ENCODE data around the gene CELSR1. TPM values are rescaled to one million over a fixed set of nuclear protein-coding genes. Genes with fewer than 3 reads are reported as not detected.
"Not testable (repeated sequence)": the region's sequence is repeated elsewhere in the genome, so short reads cannot be mapped to it uniquely, and the experiment has no call there.

The CELSR1 gene
- polyA plus RNA-seq, 1 experiment: 0.14 TPM

GRCh38 chr22:46507451-46508425 is 29.7 kb downstream of the CELSR1 start:
- ChIA-PET CTCF (interaction anchor here (0.7 kb wide), 1 partner anchor 13 kb away, joined by 3 read pairs; no protein-coding TSS in a partner anchor), POLR2A (no interaction called here)

DNA sequence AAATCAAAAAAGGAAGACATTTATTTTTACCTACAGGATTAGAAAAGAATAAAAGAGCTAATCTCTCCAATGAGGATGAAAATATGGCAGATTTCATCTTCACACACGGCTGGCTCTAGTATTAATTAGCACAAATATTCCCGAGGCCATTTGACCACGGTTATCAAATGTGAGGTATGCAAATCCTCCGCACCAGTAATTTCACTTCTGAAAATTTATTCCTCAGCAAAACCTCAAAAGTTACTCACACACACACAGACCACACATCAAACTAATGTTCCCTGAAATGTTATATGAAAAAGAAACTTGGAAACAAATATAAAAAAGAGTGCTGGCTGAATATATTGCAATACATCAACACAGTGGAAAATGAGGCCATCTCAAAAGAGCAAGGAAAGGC is 32.8 kb downstream of the CELSR1 start:
- POLR2A ChIA-PET: interaction anchor here (0.7 kb wide), 1 partner anchor 12 kb away, joined by 3 read pairs; no protein-coding TSS in a partner anchor
- no peaks in the 10 kb centered on the region for H3K9me3 ChIP-seq (ENCODE audit: control insufficient read depth, insufficient read depth, low read length)
- H3K4me3 ChIP-seq (ENCODE audit: low read depth, low read length): no peak overlapping the region
- H3K27ac ChIP-seq (ENCODE audit: low read depth, low read length): no peak overlapping the region
- H3K27me3 ChIP-seq (ENCODE audit: control insufficient read depth, insufficient read depth, low read length): peaks cover 22% of the 10 kb centered on the region
- no peak for TF ChIP-seq CTCF (IDR thresholded peaks at IDR 0.05; ENCODE audit: low read depth, low read length)
- CTCF ChIA-PET: no interaction called here
- DNase-seq (ENCODE audit: low read depth, low spot score): no peak

More at GRCh38 chr22:46507451-46508425, 29.7 kb downstream of the CELSR1 start:
- Histone ChIP-seq H3K4me3 (ENCODE audit: low read depth, low read length) (no peak overlapping the region), H3K9me3 (ENCODE audit: control insufficient read depth, insufficient read depth, low read length) (no peaks in the 10 kb centered on the region), H3K27me3 (ENCODE audit: control insufficient read depth, insufficient read depth, low read length) (peaks cover 28% of the 10 kb centered on the region), H3K27ac (ENCODE audit: low read depth, low read length) (no peak overlapping the region)
- no peak for TF ChIP-seq CTCF (IDR thresholded peaks at IDR 0.05; ENCODE audit: low read depth, low read length)
- no peak for DNase-seq (ENCODE audit: low read depth, low spot score)

DNA sequence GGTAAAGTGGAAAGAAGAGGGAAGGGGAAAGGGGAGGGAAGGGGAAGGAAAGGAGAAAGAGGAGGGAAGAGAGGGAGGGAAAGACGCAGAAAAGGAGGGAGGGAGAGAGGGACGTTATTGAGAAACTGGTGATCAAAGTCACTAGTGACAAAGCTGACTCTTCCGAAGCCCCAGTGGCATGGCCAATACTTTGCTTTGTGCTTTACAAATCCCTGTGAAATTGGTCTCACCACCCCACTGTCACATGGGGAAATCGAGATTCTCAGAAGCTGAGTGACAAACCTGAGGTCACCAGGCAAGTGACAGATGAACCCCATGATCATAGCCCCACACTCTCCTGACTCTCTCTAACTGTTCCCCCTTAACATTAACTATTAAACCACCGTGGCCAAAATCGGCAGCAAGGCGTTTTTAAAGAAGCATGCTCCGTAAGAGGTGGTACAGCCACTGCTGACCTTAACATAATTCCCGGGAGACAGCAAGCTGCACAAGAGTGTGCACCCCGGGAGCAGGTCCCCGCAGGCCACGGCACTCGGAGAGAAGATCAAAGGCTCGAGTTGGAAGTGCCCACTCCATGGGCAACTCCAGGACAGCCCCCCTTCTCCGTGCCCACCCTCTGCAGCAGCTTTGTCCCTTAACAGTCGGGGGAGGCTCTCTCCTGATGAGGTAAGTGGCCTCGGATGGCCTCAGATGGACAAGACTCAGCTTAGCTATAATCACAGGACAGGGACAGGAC is 34.8 kb downstream of the CELSR1 start:
- ChIA-PET POLR2A (no interaction called here), CTCF (interaction anchor here (0.5 kb wide), 2 partner anchors 9 to 61 kb away, joined by 3 read pairs; no protein-coding TSS in a partner anchor)
- H3K4me3 ChIP-seq (ENCODE audit: low read depth, low read length): no peak overlapping the region
- no peak for TF ChIP-seq CTCF (IDR thresholded peaks at IDR 0.05; ENCODE audit: low read depth, low read length)
- H3K27ac ChIP-seq (ENCODE audit: low read depth, low read length): no peak overlapping the region
- peaks cover 11% of the 10 kb centered on the region for H3K27me3 ChIP-seq (ENCODE audit: control insufficient read depth, insufficient read depth, low read length)
- no peak for DNase-seq (ENCODE audit: low read depth, low spot score)
- no peaks in the 10 kb centered on the region for H3K9me3 ChIP-seq (ENCODE audit: control insufficient read depth, insufficient read depth, low read length)

DNA sequence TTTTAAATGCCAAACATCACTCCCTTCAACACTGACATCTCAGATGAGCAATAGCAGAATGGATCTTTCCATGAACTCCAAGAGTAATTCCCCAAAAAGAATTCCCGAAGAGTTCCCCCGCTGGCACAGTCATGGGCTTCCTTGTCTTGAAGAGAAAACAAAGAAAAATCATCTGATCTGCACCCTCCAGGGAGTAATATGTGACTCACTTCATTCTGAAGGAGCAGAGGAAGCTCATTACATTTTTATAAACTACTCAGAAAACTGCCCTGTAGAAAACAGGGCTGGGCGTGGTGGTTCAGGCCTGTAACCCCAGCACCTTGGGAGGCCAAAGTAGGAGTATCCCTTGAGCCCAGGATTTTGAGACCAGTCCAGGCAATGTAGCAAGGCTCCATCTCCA is 35.7 kb downstream of the CELSR1 start:
- no peak overlapping the region for H3K27ac ChIP-seq (ENCODE audit: low read depth, low read length)

GRCh38 chr22:46501265-46501664 is 36.2 kb downstream of the CELSR1 start:
- CTCF ChIA-PET; POLR2A ChIA-PET; H3K4me3 ChIP-seq (ENCODE audit: low read depth, low read length); H3K27me3 ChIP-seq (ENCODE audit: control insufficient read depth, insufficient read depth, low read length); H3K9me3 ChIP-seq (ENCODE audit: control insufficient read depth, insufficient read depth, low read length); H3K27ac ChIP-seq (ENCODE audit: low read depth, low read length); DNase-seq (ENCODE audit: low read depth, low spot score): not testable (repeated sequence)

More for the DNA sequence above, 35.7 kb downstream of the CELSR1 start:
- ChIA-PET CTCF (interaction anchor here (0.5 kb wide), 2 partner anchors 8 to 62 kb away, joined by 3 read pairs; no protein-coding TSS in a partner anchor), POLR2A (no interaction called here)
- peak; percentile 10 for DNase-seq (ENCODE audit: low read depth, low spot score)
- no peak for TF ChIP-seq CTCF (IDR thresholded peaks at IDR 0.05; ENCODE audit: low read depth, low read length)
- Histone ChIP-seq H3K4me3 (ENCODE audit: low read depth, low read length) (no peak overlapping the region), H3K27me3 (ENCODE audit: control insufficient read depth, insufficient read depth, low read length) (peaks cover 9% of the 10 kb centered on the region), H3K9me3 (ENCODE audit: control insufficient read depth, insufficient read depth, low read length) (no peaks in the 10 kb centered on the region)

Measured in AG04450 (cell line).